Measurements from ENCODE around the gene HDAC4.

HDAC4 gene

DNA sequence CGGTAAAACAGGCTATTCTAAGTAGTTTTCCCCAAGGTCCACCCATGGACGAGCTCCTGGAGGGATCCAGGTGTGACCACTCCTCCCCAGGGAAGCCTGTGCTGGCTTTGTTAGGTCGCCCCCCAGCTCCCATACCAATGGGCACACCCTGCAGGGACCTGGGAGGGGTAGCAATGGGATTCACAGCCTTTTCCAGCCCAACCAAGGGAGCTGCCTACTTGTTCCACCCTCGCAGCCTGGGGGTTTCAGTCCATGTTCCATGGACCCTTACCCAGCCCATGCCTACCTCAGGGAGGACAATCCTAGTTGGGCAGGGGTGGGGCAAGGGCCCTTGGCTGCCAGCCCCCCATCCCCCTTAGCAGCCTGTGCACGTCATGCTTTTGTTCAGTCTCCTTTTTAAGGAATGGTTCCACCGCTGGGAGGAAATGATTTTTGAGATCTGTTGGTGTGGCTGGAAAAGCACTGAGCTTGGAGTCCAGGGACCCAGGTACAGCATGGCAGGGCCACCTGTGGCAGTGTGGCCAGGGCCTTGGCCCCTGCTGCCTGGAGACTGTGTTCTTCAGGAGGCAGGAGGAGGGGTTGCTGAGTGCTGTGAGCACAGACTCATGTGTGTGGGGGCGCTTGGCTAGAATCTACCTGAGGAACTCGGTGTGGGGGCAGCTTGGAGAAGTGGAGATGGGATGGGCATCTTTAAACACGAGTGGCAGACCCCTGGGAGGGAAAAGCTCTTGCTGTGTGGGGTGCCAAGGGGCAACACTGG lies 386.2 kb downstream of the HDAC4 start:
- no peak for DNase-seq (ENCODE audit: low read depth in 2 of 2)

DNA sequence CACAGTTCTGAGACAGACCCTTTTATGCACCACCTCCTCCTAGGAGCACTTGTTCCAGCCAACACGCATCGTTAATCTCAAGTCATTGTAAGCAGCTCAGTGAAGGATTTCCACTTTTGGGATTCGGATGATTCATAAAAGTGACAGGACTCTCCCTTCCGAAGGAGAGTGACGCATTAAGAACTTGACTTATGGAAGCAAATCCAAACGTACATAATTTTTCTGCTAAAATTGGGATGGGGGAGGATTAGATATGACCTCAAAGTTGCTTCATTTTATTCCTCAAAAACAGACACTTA lies 387.2 kb downstream of the HDAC4 start:
- DNase-seq (ENCODE audit: low read depth in 2 of 2), result no peak

DNA sequence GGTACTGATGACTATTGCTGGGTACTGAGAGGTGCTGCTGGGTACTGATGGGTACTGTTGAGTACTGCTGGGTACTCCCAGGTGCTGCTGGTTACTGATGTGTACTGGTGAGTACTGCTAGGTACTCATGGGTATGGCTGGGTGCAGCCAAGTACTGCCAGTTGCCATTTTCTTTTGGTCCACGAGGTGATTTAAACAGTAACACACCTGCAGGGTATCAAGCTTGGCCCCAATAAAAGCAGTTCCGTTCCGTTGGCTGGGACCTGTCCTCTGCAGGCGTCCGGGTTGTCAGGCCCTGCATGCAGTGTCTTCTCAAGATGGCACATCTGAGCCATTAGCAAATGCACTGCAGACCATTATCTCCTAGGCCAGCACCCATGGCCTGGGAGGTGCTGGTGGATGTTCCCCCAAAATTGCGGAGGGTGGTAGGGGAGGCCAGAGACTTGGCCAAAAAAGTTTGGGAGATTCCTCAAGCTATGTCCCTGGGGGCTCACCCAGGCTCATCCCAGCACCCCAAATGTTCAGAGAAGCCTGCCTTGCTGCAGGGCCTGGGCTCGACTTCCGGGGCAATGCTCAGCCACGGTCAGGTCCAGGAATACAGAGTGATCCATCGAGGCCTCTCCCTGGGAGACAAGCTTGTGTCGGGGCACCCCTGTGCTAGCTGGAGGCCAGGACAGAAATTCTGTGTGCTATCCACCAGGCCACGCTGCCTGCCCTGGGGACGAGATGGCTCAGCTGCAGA lies 387.7 kb downstream of the HDAC4 start:
- no peak for DNase-seq (ENCODE audit: low read depth in 2 of 2)

DNA sequence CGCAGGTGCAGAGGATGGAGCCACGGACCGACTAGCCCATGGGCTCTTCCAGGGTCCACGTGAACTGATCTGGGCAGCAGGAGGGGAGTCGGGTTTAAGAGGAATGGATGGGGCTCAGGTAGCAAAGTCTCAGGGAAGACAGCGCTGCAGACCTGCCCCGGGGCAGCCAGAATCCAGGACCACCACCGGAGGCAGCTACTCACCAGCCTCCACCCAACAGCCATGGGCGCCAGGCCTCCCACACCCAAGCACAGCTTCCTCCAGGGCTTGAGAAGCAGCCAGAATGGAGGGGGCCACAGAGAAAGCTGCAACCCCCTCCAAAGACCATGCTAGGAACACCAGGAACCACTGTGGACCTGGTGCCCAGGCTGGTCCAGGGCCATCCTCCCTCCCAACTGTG lies 388.6 kb downstream of the HDAC4 start:
- no peak for DNase-seq (ENCODE audit: low read depth in 2 of 2)

DNA sequence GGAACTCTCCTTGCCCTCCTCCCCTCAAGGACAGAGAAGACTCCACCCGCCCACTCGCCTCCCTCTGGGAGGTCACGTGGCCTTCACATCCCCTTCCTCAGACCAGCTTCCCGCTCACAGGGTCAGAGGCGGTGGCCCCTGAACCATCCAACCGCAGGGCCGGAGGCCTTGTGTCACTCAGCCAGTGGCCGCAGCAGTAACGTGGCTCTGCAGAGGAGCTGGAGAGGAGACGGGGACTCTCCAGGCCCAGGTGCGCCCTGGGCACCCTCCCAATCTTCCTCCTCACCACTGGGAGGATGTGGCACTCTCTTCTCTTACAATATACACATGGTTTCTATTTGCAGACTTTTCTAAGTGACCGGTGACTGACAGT lies 391.2 kb downstream of the HDAC4 start:
- no peak for DNase-seq (ENCODE audit: low read depth in 2 of 2)

DNA sequence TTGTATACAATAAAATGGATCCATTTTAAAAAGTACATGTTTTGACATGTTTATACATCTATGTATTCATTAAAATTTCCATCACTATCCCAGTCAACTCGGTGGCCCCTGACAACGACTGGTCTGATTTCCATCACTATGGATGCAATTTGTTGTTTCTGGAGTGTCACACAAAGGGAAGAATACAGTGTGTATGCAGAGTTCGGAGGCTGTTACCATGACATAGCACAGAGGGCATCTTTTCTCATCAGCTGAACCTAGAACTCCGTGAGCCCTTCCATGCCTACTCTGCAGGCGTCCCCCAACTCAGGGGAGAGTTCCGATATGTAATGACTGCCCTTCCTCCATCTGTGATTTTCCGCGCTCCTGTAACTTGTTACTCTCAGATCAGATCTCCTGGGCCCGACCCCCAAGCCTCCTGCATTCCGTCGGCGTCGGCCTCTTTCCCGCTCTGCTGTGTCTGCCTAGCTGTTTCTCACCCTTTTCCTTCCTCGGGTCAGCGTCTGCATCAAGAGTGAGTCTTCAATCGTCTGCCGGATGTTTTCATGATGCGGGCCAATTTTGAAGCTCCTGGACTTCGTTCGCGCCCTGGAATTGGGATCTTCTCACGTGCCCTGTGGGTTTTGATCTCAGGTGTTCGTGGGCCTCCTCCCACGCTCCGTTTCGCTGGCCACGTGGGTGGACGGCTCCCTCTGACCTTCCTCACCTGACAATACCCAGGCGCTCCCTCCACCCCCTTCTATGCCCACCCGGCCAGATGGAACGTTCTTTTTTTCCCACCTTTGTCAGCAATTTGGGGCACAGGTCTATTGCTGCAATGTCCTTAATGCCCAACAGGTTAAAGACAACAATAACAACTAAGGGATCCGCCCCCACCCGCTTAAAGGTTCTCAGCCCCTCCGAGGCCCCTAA lies 391.9 kb downstream of the HDAC4 start:
- no peak for DNase-seq (ENCODE audit: low read depth in 2 of 2)

DNA sequence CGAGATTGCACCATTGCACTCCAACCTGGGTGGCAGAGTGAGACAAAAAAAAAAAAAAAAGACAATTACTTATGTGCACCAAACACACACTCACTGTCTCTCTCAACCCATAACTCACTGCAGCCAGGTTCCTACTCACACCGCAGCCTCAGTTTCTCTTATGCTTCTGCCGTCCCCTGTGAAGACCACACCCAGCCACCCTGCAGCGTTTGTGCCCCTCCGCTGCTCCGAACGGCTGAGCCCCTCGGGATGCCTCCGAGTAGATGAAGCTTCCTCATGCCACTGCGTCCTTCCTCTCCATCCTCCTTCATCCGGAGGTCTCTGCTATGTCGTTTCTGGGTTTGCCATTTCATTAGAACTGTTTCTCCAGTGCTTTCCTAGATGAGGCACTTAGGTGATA lies 392.8 kb downstream of the HDAC4 start:
- no peak for DNase-seq (ENCODE audit: low read depth in 2 of 2)

DNA sequence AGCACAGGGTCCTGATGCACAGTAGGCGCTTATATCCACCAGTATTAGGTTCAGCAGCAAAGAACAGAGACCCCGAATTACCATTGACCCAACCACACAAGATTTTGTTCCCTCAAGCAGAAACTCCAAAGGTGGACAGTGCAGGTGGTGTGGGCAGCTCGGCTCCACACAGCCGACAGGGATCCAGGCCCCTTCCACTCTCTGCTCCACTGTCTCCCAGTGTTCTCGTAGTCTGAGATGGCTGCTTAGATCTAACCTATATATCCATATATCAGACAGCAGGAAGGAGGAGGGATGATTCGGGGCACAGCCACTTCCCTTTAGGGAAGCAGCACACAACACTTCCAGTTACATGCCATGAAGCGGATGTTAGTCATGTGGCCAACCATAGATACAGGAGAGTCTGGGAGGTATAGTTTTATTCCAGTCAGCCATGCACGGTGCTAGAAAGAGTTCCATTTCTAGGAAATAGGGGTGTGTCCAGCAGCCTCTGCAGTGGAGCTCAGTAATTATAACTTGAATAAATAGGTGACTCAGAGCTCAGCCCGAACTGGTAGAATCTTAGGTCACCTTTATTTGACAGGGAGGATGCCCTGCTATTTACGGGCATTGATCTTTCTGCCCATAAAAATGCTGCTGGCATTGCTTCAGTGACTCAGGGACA lies 394.1 kb downstream of the HDAC4 start:
- no peak for DNase-seq (ENCODE audit: low read depth in 2 of 2)

DNA sequence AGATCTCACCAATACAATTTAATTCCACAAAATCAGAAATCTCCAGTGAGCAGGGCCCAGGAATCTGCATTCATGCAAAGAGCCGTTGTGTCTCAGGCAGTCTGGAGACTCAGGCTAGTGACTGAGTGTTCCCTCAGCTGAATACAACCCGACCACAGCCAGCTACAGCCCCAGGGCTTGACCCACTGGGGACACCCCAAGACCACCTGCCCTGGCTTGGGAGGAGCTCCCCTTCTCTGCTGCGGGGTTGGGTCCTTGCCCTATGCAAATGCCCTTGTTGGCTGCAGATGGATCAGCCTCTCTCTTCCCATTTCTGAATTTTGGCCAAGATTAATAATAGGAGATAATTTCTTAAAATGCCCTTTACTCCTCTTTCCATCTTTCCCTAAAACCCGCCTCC lies 395.2 kb downstream of the HDAC4 start:
- no peak for DNase-seq (ENCODE audit: low read depth in 2 of 2)

DNA sequence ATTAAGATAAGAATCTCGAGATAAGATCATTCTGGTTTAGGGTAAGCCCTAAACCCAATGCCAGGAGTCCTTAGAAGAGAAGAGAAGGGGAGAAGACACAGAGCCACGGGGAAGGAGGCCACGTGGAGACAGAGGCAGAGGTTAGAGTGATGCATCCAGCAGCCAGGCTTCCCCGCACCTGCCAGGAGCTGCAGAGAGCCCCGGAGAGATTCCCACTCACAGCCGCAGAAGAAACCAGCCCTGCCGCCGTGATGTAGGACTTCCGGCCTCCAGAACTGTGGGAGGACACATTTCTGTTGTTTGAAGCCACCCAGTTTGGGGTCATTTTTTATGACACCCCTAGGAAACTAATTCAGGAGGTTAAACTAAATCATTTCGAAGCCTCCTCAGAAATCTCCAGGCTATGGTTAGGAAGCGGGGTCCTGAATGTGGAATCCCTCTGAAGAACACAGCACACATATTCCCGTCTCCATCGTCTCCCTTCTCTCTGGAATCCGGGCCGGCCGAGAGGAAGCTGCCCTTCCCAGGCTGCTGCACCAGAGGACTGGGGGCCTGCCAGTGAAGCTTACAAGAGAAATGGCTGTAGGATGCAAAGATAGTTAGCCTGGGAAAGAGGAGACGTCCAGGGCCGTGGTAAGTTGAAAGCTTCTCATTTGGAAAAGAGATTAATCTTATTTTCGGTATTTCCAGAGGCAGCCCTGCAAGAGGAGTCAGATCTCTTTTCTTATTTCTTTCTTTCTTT lies 396.4 kb downstream of the HDAC4 start:
- no peak for DNase-seq (ENCODE audit: low read depth in 2 of 2)

DNA sequence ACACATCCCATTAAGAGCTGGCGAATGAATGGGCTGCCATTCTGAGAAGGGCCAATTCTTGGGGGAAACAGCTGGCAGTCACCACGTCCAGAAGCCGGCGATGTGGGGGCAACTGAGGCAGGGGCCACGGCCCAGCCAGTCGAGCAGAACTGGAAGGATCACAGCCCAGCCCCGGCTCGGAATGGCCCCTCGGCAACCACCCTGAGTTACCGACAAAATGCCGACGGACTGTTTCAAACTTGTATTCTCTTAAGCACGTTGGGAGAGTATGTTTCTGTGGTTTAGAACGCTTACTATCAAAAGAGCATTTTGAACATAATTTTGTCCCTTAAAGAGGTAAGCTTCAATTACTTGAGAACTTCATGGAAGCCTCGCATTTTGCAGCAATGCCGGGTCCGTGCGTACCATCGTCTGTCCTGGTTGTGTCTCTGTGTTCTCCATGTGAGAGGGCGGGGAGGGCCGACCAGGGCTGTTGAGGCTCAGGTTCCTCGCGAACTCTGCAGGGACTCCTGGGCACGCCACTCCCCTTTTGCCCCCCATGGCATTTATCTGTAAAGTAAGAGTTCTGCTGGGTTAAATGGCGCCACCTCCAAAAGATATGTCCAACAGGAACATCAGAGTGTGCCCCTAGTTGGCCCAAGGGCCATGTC lies 397.1 kb downstream of the HDAC4 start:
- no peak for DNase-seq (ENCODE audit: low read depth in 2 of 2)

DNA sequence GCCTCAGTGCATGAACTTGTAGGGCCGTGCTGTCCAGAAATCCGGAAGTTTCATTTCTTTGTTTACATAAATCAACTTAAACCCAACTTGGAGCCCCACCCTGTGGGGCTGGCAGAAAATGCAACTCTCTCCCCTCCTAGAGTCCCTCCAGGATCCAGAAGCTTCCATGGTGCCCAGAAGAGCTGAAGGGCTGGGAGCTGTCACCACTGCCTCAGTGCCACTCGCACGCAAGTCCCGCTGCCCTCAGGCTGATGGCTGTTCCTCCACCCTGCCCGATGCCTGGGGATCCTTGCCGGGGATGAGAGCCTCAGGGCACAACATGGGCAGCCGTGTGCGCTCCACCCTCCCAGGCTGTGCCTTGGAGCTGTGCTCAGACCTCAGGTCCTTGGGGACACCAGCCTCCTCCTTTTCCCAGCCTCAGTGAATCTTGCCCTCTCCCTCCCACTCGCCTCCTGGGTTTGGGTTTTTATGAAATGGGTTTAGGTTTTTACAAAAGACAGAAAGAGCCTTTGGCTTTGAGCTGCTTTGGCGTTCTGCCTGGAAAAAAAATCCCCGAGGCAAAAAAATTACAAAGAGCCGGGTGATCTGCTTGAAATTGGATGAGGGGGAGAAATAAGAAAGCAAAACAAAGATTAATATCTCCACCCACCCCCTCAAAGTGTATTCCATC lies 397.7 kb downstream of the HDAC4 start:
- no peak for DNase-seq (ENCODE audit: low read depth in 2 of 2)

DNA sequence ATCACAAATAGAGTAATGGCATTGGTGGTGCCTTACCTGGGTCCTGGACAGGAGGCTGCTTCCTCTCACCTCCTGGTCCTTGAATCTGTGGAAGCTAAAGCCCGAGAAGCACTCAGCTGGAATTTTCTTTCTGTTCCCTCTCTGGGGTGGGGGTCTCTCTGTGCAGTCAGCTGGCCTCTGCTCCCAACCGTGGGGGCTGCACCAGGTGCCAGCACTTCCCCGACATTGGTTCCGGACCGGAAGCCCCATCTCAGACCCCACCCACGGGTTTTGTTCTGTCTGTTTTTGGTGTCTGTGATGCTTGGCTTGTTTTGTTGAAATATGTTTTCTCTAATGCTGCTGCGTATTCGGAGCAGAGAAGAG lies 398.2 kb downstream of the HDAC4 start:
- DNase-seq (ENCODE audit: low read depth in 2 of 2), result no peak

DNA sequence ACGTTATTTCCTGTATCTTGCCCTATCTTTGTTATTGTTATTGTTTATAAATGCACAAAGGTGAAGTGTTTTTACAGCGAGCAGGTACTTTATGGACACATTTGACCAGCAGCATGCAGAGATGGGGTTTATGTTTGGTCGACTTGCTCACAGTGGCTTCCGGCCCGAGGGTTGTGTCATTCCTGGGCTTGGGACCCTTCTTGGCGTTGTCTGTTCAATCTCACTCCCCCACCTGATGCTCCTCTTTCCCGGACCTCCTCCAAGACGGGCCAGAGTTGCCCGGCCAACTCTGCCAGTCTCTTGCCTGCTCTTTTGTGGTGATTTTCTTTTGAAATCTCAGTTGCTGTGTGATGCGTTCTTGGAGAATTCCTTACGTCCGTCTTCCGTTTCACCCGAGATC lies 399.0 kb downstream of the HDAC4 start:
- no peak for DNase-seq (ENCODE audit: low read depth in 2 of 2)

DNA sequence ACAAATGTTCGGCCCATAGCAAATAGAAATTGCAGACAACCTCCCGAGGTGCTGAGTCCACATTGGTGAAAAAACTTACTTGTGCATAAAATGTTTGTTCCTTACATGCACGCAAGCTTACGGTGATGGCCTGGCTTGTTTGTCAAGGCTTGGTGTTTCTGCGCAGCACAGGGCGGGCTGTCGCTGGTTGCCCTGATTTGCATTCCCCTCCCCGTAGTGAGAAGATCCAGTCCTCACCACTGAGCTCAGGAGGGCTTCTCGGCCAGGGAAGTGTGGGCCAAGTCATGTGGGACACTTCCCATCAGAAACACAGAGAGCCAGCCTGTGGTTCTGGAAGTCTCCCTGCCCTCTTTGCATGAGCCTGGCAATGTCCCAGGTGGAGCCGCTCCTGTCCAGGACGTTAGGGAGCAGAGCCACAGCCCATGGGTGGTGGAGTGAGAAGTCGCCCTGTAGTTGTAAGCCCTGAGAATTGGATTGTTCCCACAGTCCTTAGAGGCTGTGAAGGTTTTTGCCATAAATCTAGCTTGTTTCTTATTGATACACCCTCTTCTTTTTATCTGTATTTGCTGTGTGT lies 400.2 kb downstream of the HDAC4 start:
- DNase-seq (ENCODE audit: low read depth in 2 of 2), result no peak

DNA sequence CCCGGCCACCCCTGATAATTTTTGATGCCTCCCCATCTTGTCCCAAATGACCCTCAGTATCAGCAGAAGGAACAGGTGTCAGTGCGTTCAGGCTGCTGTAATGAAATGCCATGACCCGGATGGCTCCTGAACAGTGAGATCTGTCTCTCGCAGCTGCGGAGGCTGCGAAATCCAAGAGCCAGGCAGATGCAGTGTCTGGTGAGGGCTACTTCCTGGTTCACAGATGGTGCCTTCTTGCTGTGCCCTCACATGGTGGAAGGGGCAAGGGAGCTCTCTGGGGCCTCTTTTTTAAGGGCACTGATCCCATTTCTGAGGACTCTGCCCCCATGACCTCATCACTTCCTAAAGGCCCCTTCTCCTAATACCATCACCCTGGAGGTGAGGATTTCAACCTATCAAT lies 400.7 kb downstream of the HDAC4 start:
- DNase-seq (ENCODE audit: low read depth in 2 of 2), result no peak

DNA sequence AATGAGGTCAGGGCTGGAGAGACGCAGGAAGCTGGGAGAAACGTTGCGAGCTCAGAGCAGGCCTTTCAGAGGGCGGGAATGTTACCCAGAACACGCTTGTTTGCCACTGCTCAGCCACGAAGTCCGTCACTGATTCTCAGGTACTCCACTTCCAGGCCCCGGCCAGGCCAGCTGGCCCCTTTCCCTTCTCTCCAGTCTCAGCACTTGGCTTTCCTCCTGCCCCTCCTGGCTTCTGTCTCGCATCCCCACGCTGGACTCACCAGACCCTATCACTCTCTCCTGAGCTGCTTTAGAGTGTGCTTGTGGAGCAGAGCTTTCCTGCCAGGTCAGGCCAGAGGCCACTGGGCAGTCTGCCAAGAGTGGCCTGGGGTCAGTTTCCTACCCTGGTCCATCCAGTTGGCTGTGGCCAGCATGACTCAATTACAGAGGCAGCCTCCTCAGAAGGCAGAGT lies 401.5 kb downstream of the HDAC4 start:
- no peak for DNase-seq (ENCODE audit: low read depth in 2 of 2)

DNA sequence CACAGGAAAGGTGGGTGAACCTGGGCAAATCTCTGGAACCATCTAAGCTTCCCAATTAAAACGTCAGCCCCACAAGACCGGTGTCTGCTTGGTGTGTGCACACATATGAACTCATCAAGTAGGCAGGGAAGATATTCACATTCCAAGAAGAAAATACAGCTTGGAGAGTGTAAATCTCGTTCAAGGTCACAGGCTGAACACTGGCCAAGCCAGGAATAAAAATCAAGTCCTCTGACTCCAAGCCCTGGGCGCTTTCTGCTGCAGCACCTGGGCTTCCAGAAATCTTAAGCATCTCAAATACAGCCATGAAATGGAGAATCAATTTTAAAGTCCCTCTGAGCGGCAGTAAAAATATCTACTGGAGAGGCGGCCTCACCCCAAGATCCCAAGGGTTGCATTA lies 402.0 kb downstream of the HDAC4 start:
- DNase-seq (ENCODE audit: low read depth in 2 of 2), result no peak

Measured in fibroblast of skin of left quadriceps (primary cell).